HepG2 (cell line): Measurements from ENCODE around the gene DPEP1. TPM values are rescaled to one million over a fixed set of nuclear protein-coding genes. Genes with fewer than 3 reads are reported as not detected.
A peak's percentile ranks its signal among the peaks of the same experiment; 100 is the strongest.

Experiments used
- ATRX ChIP-seq: sonication (generic); formaldehyde crosslinking; IDR thresholded peaks from 2 replicates; pipeline ENCODE4 v1.4.0; 2020; ENCODE audit warnings: missing genetic modification reagents, borderline replicate concordance
- BCL6 ChIP-seq: IDR thresholded peaks from 2 replicates; pipeline ENCODE4 v1.6.1; 2016; ENCODE audit warnings: missing genetic modification reagents, missing compliant biosample characterization
- CHCHD3 ChIP-seq: sonication (generic); formaldehyde crosslinking; IDR thresholded peaks from 2 replicates; pipeline ENCODE4 v1.8.0; 2022; ENCODE audit warnings: mild to moderate bottlenecking, missing genetic modification reagents, moderate library complexity
- EED ChIP-seq: sonication (generic); formaldehyde crosslinking; IDR thresholded peaks from 2 replicates; pipeline ENCODE4 v1.5.0; 2020; ENCODE audit warnings: mild to moderate bottlenecking, missing genetic modification reagents
- KAT7 ChIP-seq: IDR thresholded peaks from 2 replicates; pipeline ENCODE4 v1.6.1; 2018; ENCODE audit warnings: borderline replicate concordance, missing compliant biosample characterization
- KLF12 ChIP-seq: sonication (generic); formaldehyde crosslinking; IDR thresholded peaks from 2 replicates; pipeline ENCODE4 v1.4.0; 2020; ENCODE audit warnings: missing genetic modification reagents, borderline replicate concordance
- MEF2D ChIP-seq: sonication (generic); formaldehyde crosslinking; IDR thresholded peaks from 2 replicates; pipeline ENCODE4 v1.5.1; 2020; ENCODE audit warnings: mild to moderate bottlenecking, missing genetic modification reagents
- NFYB ChIP-seq: sonication (generic); formaldehyde crosslinking; IDR thresholded peaks from 2 replicates; pipeline ENCODE4 v1.4.0; 2020; ENCODE audit warnings: missing genetic modification reagents
- ONECUT2 ChIP-seq: sonication (generic); formaldehyde crosslinking; IDR thresholded peaks from 2 replicates; pipeline ENCODE4 v1.4.0; 2020; ENCODE audit warnings: missing genetic modification reagents
- SRSF4 ChIP-seq: fragments of 200-400 bp; formaldehyde crosslinking; IDR thresholded peaks from one replicate; pipeline ENCODE4 v1.6.1; 2018; ENCODE audit warnings: mild to moderate bottlenecking, low read depth, low read length, moderate library complexity; ENCODE audit not compliant: poor library complexity, severe bottlenecking
- ZBTB1 ChIP-seq: sonication (generic); formaldehyde crosslinking; IDR thresholded peaks from 2 replicates; pipeline ENCODE4 v1.4.0; 2020; ENCODE audit warnings: missing genetic modification reagents, borderline replicate concordance
- ZNF180 ChIP-seq: sonication (generic); formaldehyde crosslinking; IDR thresholded peaks from 2 replicates; pipeline ENCODE4 v1.4.0; 2020; ENCODE audit warnings: low read depth, missing genetic modification reagents, borderline replicate concordance
- ZNF264 ChIP-seq: sonication (generic); formaldehyde crosslinking; IDR thresholded peaks from 2 replicates; pipeline ENCODE4 v1.4.0; 2020; ENCODE audit warnings: missing genetic modification reagents
- ZNF44 ChIP-seq: sonication (generic); formaldehyde crosslinking; IDR thresholded peaks from 2 replicates; pipeline ENCODE4 v1.5.1; 2020; ENCODE audit warnings: mild to moderate bottlenecking, missing genetic modification reagents
- ZNF775 ChIP-seq: sonication (generic); formaldehyde crosslinking; IDR thresholded peaks from 2 replicates; pipeline ENCODE4 v1.4.0; 2020; ENCODE audit warnings: missing genetic modification reagents, mild to moderate bottlenecking, moderate library complexity, borderline replicate concordance
- ZNF816 ChIP-seq: sonication (generic); formaldehyde crosslinking; IDR thresholded peaks from 2 replicates; pipeline ENCODE4 v1.8.0; 2022; ENCODE audit warnings: missing genetic modification reagents, mild to moderate bottlenecking, borderline replicate concordance
- ZNF839 ChIP-seq: sonication (generic); formaldehyde crosslinking; IDR thresholded peaks from 2 replicates; pipeline ENCODE4 v1.4.0; 2020; ENCODE audit warnings: missing genetic modification reagents, mild to moderate bottlenecking, borderline replicate concordance
- polyA plus RNA-seq, 8 experiments: library from polyadenylated mRNA; depleted of rRNA in 3 of 8; stranded (reverse) in 7 of 8; unstranded in 1 of 8; fragments of >200 nt; fragmentation: Illumina TruSeq in 4 of 8; extraction: Trizol in 4 of 8; gene quantifications; 2 replicates each; pipeline versions ENCODE4 v1.2.1 to v1.2.3, GENCODE V29; 2011 to 2016; ENCODE audit warnings: low read depth in 4 of 8, missing spikeins in 1 of 8, mixed read lengths in 1 of 8; ENCODE audit not compliant: insufficient read depth in 1 of 8
- total RNA-seq, 5 experiments: library from RNA; depleted of rRNA; stranded (reverse); fragments of >200 nt; fragmentation: Illumina TruSeq; extraction: Trizol; gene quantifications; 2 replicates each; pipeline ENCODE4 v1.2.3, GENCODE V29; 2016; ENCODE audit warnings: low read depth in 1 of 5
- TF ChIP-seq, protein P1 (sequence below), 2 experiments: sonication (generic) in 1 of 2; formaldehyde crosslinking in 1 of 2; IDR thresholded peaks; 2 replicates each; pipeline versions ENCODE4 v1.4.0 to v1.6.1; 2016 to 2020; ENCODE audit warnings: borderline replicate concordance in 1 of 2, low read depth in 1 of 2, mild to moderate bottlenecking in 1 of 2, missing genetic modification reagents in 1 of 2
- TF ChIP-seq, protein P2 (sequence below): sonication (generic); formaldehyde crosslinking; IDR thresholded peaks from 2 replicates; pipeline ENCODE4 v1.4.0; 2020; ENCODE audit warnings: missing genetic modification reagents, low read depth, mild to moderate bottlenecking, borderline replicate concordance
- TF ChIP-seq, protein P3 (sequence below): sonication (generic); formaldehyde crosslinking; IDR thresholded peaks from 2 replicates; pipeline ENCODE4 v1.4.0; 2020; ENCODE audit warnings: missing genetic modification reagents, borderline replicate concordance

The DPEP1 gene
- total and polyA plus RNA-seq, 2 of the 13 experiments (the other 11 are each of a cell fraction or from before 2014, with no cell fraction given): 37.6 to 52.2 TPM

DNA sequence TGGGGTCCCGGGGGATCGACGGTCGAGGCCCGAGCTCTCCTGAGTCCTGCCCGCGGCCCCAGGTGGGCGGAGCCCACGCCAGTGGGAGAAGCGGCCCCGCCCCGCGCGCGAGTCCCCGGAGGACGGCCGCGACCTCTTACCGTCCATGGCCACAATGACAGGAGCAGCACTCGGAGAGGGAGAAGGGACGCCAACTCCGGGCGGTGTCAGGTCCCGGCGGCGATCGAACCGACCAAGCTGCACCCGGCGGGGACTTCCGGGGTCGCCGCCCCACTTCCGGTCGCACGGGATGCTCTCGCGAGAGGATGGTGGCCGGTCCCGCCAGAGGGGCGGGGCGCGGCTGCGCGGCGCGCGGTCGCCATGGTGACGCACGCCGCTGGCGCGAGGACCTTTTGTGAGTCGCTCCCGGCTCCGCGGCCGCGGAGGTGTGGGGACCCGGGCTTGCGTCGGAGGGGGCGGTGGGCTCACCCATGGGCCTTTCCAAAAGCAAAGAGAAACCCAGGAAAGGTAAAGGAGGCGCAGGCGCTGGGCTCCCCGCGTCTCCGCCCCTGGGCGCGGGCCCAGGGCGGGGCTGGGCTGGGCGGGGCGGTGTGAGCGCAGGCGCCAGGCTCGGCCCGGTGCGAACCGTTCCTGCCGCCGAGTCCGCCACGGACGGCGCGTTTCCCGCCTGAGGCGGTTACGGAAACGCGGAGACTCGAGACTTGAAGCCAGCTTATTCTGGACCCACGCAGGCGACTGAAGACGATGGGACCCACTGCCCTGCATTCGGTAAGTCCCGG is 44.2 kb downstream of the DPEP1 start, which contains the start of the genes CHMP1A and SPATA33 (continued):
- no peak; the same call in none of the 2 replicates for TF ChIP-seq EED (CRISPR knock-in tag)
- TF ChIP-seq, protein P1, sequence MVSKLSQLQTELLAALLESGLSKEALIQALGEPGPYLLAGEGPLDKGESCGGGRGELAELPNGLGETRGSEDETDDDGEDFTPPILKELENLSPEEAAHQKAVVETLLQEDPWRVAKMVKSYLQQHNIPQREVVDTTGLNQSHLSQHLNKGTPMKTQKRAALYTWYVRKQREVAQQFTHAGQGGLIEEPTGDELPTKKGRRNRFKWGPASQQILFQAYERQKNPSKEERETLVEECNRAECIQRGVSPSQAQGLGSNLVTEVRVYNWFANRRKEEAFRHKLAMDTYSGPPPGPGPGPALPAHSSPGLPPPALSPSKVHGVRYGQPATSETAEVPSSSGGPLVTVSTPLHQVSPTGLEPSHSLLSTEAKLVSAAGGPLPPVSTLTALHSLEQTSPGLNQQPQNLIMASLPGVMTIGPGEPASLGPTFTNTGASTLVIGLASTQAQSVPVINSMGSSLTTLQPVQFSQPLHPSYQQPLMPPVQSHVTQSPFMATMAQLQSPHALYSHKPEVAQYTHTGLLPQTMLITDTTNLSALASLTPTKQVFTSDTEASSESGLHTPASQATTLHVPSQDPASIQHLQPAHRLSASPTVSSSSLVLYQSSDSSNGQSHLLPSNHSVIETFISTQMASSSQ (IDR thresholded peaks at IDR 0.05; ENCODE audit: low read depth): no peak
- TF ChIP-seq, protein P1 (CRISPR knock-in tag; IDR thresholded peaks at IDR 0.05; ENCODE audit: borderline replicate concordance): peak; percentile 81; the same call in 1 of the 2 replicates
- peak; percentile 86; the same call in 1 of the 2 replicates for TF ChIP-seq KAT7
- TF ChIP-seq ZBTB1 (CRISPR knock-in tag): no peak
- peak; percentile 87 for TF ChIP-seq KLF12 (CRISPR knock-in tag)
- TF ChIP-seq CHCHD3 (CRISPR knock-in tag): peak; percentile 71; the same call in 1 of the 2 replicates
- TF ChIP-seq, protein P2, sequence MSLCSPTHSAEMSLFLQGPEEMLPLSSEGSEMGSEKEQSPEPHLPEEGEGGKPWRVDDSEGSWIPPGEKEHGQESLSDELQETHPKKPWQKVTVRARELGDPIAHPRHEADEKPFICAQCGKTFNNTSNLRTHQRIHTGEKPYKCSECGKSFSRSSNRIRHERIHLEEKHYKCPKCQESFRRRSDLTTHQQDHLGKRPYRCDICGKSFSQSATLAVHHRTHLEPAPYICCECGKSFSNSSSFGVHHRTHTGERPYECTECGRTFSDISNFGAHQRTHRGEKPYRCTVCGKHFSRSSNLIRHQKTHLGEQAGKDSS (CRISPR knock-in tag): peak; percentile 50; the same call in 1 of the 2 replicates
- peak; percentile 52; the same call in 1 of the 2 replicates for TF ChIP-seq BCL6 (CRISPR knock-in tag)
- TF ChIP-seq ATRX (CRISPR knock-in tag): no peak
- TF ChIP-seq, protein P3, sequence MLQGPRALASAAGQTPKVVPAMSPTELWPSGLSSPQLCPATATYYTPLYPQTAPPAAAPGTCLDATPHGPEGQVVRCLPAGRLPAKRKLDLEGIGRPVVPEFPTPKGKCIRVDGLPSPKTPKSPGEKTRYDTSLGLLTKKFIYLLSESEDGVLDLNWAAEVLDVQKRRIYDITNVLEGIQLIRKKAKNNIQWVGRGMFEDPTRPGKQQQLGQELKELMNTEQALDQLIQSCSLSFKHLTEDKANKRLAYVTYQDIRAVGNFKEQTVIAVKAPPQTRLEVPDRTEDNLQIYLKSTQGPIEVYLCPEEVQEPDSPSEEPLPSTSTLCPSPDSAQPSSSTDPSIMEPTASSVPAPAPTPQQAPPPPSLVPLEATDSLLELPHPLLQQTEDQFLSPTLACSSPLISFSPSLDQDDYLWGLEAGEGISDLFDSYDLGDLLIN (CRISPR knock-in tag): peak; percentile 65; the same call in 1 of the 2 replicates
- no peak for TF ChIP-seq ZNF775
- TF ChIP-seq ZNF264 (CRISPR knock-in tag): no peak
- TF ChIP-seq ONECUT2 (CRISPR knock-in tag): peak; percentile 63; the same call in 1 of the 2 replicates
- TF ChIP-seq NFYB: peak; percentile 21; the same call in 1 of the 2 replicates
- peak; percentile 80; the same call in 1 of the 2 replicates for TF ChIP-seq ZNF44 (CRISPR knock-in tag)
- TF ChIP-seq ZNF180: peak; percentile 86
- no peak; the same call in 1 of the 2 replicates for TF ChIP-seq MEF2D
- peak; percentile 95; the same call in 1 of the 2 replicates for TF ChIP-seq ZNF839 (CRISPR knock-in tag)
- no peak for TF ChIP-seq ZNF816
- no peak for TF ChIP-seq SRSF4
